GM21723 (cell line): ENCODE results near the gene DOK6.

Experiments
- ATAC-seq: cut with Tn5 transposase; IDR thresholded peaks from one replicate; pipeline ENCODE4 v1.9.1; 2021; ENCODE audit warnings: mild to moderate bottlenecking, moderate library complexity; ENCODE audit not compliant: unreplicated experiment

The DOK6 gene

GRCh38 chr18:69889009-69889408 is 488.3 kb downstream of the DOK6 start:
- no peak for ATAC-seq

DNA sequence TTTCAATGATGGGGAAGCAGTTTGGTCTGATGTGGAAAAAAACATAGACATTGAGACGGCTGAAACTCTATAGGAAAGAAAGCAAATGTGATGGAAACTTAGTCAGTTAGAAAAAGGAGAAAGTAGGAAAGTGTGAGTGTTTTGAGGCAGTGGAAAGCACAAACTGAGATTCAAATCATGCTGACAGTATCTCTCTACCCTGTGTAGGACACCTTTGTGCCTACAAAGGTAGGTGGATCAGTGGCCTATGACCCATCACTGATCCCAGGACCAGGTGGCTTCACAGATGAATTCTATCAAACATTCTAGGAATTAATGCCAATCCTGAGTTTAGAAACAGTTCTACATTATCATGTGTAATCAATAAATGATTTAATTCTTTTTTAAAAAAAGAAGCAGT is 489.9 kb downstream of the DOK6 start:
- no peak for ATAC-seq

- no peak for ATAC-seq
Observed at GRCh38 chr18:69894467-69894866, 493.8 kb downstream of the DOK6 start.

DNA sequence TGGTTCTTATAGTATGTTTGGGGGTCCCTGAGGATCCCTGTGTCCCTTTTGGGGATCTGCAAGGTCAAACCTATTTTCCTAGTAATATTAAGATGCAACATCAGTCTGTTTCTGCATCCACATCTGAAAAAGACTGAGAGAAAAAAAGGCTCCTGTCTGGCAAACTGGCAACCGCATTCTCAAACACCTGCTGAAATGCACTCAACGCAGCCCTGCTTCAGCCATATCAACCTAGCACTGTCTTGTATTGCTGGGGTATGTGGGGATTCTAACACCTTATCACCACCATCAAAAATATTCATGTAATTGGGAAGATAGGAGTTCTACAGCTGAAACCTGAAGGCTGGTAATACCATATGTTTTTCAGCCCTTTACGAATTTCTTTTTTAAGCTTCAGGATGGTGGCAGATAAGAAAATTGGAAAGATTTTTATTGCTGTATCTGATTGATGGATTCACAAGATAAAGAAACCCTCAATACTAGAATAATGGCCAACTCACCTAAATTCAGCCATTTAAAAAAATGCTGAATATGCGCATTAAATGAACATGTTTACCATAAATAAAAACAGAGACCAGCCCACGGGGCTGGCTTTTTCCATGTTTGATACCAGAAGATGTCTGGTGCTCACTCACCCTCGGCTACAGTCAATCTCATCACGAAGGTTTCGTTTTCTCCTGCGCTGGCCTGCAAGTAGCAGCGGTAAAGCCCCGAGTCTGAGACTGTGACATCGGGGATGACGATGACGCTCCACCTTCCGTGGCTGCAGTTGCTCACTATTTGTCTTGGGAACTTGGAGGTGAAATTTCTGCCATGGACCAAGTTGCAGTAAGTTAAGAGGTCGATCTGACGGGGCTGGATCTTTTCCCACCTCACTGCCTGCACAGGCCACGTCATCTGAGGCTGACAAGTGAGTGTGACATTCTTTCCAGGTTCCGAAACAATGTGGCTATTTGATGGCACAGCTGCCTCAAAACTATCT is 494.7 kb downstream of the DOK6 start:
- no peak for ATAC-seq

DNA sequence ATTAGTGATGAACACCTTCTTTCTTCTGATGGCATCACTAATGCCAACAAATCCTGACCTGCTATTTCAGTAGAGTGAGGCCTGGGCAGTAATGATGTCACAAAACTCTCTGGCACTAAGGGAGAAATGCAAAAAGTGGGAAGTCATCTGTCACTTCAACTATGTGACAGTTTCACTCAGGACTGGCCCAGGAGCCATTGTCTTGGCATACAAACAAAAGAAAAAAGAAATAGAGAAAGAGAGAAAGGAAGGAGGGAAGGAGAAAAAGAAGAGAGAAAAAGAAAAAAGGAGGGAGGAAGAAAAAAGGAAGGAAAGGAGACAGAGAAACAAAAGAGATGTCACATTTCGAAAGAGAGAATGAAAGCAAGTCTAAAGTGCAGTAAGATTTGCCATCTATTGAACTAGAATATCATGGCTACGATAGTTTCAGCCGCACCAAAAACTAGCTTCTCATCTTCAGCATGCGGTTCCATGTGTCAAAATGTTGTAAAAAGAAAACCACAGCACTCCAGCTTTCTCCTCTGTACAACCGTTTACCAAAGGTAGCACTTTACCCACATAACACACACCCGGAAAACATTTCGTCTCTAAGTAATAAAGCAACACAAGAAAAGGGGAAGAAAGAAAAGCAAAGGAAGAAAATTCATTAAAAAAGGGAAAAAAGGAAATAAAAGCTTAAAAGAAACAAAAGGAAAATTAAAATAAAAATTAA is 496.9 kb downstream of the DOK6 start:
- peak; percentile 46 for ATAC-seq

GRCh38 chr18:69898241-69898861 is 497.7 kb downstream of the DOK6 start:
- ATAC-seq, result peak; percentile 56
